HG02642 (cell line): ENCODE measurements around the gene IL10RA.
A peak's percentile ranks its signal among the peaks of the same experiment; 100 is the strongest.

Experiments
- ATAC-seq: cut with Tn5 transposase; IDR thresholded peaks from one replicate; pipeline ENCODE4 v1.9.1; 2021; ENCODE audit warnings: mild to moderate bottlenecking; ENCODE audit not compliant: unreplicated experiment, poor library complexity

Gene IL10RA

DNA sequence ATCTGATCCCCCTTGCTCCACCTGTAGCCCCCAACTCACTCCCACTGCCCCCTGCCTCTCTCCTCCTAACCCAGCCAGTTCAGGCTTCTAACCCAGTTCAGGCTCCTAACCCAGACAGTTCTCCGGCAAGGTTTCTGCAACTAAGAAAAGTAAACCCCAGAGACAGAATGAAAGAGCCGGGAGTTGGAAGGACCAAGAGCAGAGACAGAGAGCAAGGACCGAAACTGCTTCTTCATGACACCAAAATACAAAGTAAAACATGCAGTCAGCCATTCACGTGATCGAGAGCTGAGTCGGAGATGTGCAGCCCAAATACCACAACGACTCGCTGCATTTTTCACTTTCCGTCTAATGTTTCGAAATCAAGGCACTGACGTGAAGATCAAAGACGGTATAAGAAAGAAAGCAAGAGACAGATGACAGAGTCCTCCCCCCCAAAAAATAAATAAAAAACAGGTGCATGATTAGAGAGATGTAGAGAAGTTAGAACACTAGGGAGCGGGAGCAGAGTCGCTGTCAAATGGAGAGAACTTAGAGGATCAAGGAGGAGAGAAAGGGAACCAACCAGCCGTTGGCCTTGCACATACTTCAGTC lies 884 bp downstream of the IL10RA start:
- peak; percentile 41 for ATAC-seq

DNA sequence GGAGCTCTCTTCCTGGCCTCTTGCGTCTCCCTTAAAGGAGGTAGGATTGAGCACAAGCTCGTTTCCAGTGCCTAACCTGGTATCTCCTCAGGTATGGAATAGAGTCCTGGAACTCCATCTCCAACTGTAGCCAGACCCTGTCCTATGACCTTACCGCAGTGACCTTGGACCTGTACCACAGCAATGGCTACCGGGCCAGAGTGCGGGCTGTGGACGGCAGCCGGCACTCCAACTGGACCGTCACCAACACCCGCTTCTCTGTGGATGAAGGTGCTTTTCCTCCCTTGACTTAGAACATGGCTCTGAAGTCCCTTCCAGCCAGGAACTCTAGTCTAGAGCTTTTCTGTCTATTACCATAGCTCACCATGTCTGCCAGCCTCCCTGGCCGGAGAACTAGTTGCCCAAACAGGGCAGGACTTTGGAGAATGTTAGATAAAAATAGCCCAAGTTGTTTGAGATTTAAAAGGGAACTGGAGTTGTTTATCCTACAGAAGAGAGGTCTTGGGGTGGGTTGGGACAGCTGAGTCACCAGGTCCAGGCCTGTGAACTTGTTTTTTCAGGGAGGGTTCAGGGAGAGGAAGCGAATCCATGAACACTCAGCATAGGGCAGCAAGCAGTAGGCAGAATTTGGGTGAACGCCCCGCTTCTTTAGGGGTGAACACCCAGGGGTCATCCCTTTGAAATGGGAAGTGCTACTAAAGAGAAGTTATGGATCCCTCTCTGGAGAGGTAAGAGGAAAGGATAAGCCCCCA lies 3.3 kb downstream of the IL10RA start:
- ATAC-seq: no peak

DNA sequence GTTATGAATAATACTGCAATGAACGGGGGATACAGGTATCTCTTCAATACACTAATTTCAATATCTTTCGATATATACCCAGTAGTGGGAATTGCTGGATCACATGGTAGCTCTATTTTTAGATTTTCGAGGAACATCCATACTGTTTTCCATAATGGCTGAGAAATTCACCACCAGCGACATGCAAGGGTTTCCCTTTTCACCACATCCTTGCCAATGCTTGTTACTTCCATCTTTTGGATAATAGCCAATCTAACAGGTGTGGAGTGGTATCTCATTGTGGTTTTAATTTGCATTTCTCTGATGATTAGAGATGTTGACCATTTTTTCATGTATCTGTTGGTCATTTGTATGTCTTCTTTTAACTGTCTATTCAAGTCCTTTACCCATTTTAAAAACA lies 5.9 kb downstream of the IL10RA start:
- ATAC-seq: no peak

DNA sequence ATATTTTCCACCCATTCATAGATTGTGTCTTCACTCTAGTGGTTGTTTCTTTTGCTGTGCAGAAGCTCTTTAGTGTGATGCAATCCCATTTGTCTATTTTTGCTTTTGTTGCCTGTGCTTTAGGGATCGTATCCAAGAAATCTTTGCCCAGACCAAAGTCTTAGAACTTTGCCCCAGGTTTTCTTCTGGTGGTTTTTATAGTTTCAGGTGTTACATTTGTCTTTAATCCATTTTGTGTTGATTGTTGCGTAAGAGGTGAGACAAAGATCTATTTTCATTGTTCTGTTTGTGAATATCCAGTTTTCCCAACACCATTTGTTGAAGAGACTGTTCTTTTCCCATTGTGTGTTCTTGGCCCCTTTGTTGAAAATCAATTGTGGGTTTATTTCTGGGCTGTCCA lies 6.4 kb downstream of the IL10RA start:
- ATAC-seq: no peak

GRCh38 chr11:117993988-117994745 lies 8.0 kb downstream of the IL10RA start:
- no peak for ATAC-seq

- ATAC-seq: no peak
These were observed 9.3 kb downstream of the IL10RA start for GRCh38 chr11:117995472-117995871.

GRCh38 chr11:117996058-117996457 lies 9.9 kb downstream of the IL10RA start:
- no peak for ATAC-seq

GRCh38 chr11:117997406-117997805 lies 11.2 kb downstream of the IL10RA start:
- no peak for ATAC-seq

GRCh38 chr11:117997823-117998579 lies 11.8 kb downstream of the IL10RA start:
- peak; percentile 51 for ATAC-seq

- no peak for ATAC-seq
These were observed 12.6 kb downstream of the IL10RA start for GRCh38 chr11:117998664-117999353.

DNA sequence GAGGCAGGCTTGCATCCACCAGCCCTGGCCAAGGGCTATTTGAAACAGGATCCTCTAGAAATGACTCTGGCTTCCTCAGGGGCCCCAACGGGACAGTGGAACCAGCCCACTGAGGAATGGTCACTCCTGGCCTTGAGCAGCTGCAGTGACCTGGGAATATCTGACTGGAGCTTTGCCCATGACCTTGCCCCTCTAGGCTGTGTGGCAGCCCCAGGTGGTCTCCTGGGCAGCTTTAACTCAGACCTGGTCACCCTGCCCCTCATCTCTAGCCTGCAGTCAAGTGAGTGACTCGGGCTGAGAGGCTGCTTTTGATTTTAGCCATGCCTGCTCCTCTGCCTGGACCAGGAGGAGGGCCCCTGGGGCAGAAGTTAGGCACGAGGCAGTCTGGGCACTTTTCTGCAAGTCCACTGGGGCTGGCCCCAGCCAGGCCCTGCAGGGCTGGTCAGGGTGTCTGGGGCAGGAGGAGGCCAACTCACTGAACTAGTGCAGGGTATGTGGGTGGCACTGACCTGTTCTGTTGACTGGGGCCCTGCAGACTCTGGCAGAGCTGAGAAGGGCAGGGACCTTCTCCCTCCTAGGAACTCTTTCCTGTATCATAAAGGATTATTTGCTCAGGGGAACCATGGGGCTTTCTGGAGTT lies 13.3 kb downstream of the IL10RA start:
- ATAC-seq: no peak

GRCh38 chr11:118000067-118000849 lies 14.1 kb downstream of the IL10RA start:
- no peak for ATAC-seq

- ATAC-seq: no peak
These were observed 14.6 kb downstream of the IL10RA start for GRCh38 chr11:118000850-118001228.

- no peak for ATAC-seq
These were observed 15.3 kb downstream of the IL10RA start for GRCh38 chr11:118001494-118001971.

DNA sequence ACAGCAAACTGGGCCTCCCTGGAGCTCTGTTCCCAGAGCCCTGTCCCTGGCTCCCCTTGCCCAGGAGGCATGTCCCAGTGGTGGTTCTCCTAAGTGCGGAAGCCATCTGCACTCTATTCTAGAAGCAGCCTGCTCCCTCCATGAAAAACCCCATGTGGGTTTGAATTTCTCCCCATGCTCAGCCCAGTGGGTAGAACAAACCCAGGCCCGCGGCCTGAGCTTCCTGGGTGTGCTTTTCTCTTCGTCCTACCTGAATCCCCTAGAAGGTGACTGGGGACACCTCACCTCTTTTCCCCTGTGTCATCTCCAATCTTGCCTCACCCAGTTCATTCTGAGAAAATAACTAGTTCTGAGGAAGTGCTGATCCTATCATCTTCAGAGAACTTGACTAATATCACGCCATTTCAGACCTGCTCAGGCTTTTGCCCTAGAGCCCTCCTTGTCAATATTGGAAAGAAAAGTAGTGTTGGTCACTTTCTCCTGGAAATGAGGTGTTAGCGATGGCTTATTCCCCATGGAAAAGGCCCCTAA lies 15.9 kb downstream of the IL10RA start:
- no peak for ATAC-seq

GRCh38 chr11:118002541-118003423 lies 16.6 kb downstream of the IL10RA start:
- no peak for ATAC-seq

GRCh38 chr11:118003456-118003855 lies 17.3 kb downstream of the IL10RA start:
- no peak for ATAC-seq
